Activated T-helper 2 cell treated with anti-CD3 and anti-CD28 coated beads, Interferon-gamma antibody, Interleukin-2, Interleukin-4, amounts not matched to agents 10 μg/mL and 5 μg/mL and 100 μg/mL, durations not matched to agents 14 hours and 24 hours and 36 hours (primary cell): Measurements from ENCODE around the gene MYOM3. TPM values are rescaled to one million over a fixed set of nuclear protein-coding genes. Genes with fewer than 3 reads are reported as not detected.
A peak's percentile ranks its signal among the peaks of the same experiment; 100 is the strongest.

Source experiments
- DNase-seq: peaks from one replicate; pipeline ENCODE4 v3.0.0; 2021; ENCODE audit warnings: low spot score
- H3K27ac Mint-ChIP-seq: one replicate; pipeline ENCODE4 v1.8.0; 2021; ENCODE audit warnings: mixed read lengths
- H3K27me3 Mint-ChIP-seq: one replicate; pipeline ENCODE4 v1.8.0; 2021; ENCODE audit warnings: low read depth, mixed read lengths
- H3K36me3 Mint-ChIP-seq: one replicate; pipeline ENCODE4 v1.8.0; 2021; ENCODE audit warnings: low read depth, mixed read lengths
- H3K4me1 Mint-ChIP-seq: one replicate; pipeline ENCODE4 v1.8.0; 2021; ENCODE audit warnings: low read depth, mixed read lengths
- H3K4me3 Mint-ChIP-seq: one replicate; pipeline ENCODE4 v1.8.0; 2021; ENCODE audit warnings: low read depth, mild to moderate bottlenecking, moderate library complexity, mixed read lengths
- H3K9me3 Mint-ChIP-seq: one replicate; pipeline ENCODE4 v1.8.0; 2021; ENCODE audit warnings: mixed read lengths
- intact Hi-C: fragments of 100-400 bp; cut with micrococcal nuclease; formaldehyde crosslinking; loops from one replicate; pipeline ENCODE4 v1.15.1; 2023
- total RNA-seq: library from RNA; stranded (reverse); gene quantifications from 2 replicates; pipeline ENCODE4 v1.2.3, GENCODE V29; 2022

MYOM3 gene
- total RNA-seq, 1 donor from 2014 or later, result not detected

DNA sequence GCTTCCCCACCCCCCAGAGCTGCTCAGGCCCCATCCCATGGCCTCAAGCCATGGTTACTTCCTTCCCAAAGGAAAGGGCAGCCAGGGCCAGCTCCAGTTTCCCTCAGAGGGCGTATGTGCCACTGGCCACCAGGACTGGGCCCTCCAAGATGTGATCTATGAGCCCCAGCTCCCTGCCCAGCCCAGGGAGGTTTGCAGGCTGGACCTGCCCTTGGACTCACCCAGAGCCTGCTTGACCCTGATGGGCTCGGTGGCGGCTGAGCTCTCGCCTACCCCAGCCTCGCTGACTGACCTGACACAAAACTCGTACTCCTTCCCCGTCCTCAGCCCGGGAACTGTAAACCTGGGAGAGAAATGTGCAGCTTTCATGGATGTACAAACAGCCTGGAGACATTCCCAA, 29.6 kb downstream of the MYOM3 start:
- H3K36me3 Mint-ChIP-seq, result no peaks in the 10 kb centered on the region
- intact Hi-C loops, result no loop called here
- DNase-seq, result no peak
- peaks cover 4% of the 10 kb centered on the region for H3K27me3 Mint-ChIP-seq
- no peaks in the 10 kb centered on the region for H3K4me1 Mint-ChIP-seq
- no peak overlapping the region for H3K27ac Mint-ChIP-seq
- H3K4me3 Mint-ChIP-seq, result no peak overlapping the region
- no peaks in the 10 kb centered on the region for H3K9me3 Mint-ChIP-seq

DNA sequence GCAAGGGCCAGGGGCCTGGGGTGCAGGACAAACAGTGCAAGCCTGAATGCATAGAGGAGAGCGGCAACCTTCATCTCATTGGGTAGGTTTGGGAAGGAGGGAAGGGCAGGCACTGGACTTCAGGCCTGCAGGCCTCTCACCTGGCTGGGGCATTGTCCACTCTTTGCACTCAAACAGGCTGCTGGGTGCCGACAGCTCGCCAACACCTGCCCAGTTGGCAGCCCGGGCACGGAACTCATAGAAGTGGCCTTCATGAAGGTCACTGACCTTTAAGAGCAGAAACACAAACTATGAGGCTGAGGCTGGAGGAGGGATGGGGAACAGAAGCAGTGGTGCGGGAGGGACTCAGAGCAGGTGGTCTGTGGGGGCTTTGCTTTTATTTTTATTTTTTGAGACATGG, 30.7 kb downstream of the MYOM3 start:
- DNase-seq, result no peak
- Mint-ChIP-seq H3K36me3 (no peaks in the 10 kb centered on the region), H3K4me1 (no peaks in the 10 kb centered on the region), H3K9me3 (no peaks in the 10 kb centered on the region), H3K27ac (no peak overlapping the region), H3K4me3 (no peak overlapping the region), H3K27me3 (peaks cover 4% of the 10 kb centered on the region)
- intact Hi-C loops, result no loop called here

DNA sequence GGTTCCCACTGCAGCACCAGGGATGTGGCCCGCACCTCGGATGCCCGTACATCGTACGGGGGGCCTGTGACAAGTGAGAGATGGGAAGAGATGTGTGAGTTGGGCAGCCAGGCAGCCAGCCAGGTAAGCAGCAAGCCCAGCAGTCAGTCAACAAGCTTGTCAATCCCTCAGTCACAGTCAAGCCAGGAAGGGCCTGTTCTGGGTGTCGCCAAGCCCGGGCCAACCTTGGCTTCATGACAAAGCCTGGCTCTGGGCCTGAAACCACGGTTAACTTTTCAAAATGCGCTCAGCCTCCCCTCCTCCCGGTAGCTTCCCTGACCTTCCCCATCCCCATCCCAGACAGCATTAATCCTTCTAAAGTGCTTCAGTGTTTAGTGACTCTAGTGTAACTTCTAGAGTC, 31.8 kb downstream of the MYOM3 start:
- DNase-seq, result no peak
- Mint-ChIP-seq H3K9me3 (no peaks in the 10 kb centered on the region), H3K27ac (no peak overlapping the region), H3K36me3 (no peaks in the 10 kb centered on the region), H3K27me3 (peaks cover 3% of the 10 kb centered on the region), H3K4me3 (no peak overlapping the region), H3K4me1 (no peaks in the 10 kb centered on the region)
- intact Hi-C loops, result no loop called here

DNA sequence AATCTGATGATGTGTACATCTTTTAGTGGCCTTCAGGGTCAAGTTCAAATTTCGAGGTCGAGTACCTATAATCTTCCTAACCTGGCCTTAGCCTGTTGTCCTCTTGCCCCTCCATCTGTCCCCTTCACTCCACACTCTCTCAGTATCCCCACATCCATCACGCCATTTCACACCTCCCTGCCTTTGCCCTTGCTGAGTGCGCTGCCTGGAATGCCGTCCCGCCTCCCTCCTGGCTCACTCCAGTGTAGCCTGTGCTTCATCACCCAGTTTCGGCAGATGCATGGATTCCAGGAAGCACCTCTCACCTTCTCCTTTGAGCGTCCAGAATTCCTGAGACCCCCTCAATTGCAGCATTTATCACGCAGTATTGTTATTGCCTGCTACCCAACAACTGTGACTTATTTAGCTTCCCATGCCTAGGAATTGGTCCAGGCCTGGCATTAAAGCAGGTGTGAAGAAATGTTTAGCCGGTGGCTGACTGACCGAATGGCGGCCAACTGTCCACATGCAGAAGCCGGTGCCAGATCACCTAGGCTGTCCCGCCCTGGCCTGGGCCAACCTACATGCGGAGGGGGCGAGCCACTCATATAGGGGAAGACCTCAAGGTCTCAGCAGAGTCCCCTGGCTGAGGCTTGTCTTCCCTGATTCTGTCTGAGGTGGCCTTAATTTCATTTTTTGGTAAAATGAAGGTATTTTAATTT, 34.5 kb downstream of the MYOM3 start:
- H3K36me3 Mint-ChIP-seq, result no peaks in the 10 kb centered on the region
- DNase-seq, result no peak
- H3K27ac Mint-ChIP-seq, result no peak overlapping the region
- intact Hi-C loops, result no loop called here
- no peaks in the 10 kb centered on the region for H3K4me1 Mint-ChIP-seq
- no peak overlapping the region for H3K4me3 Mint-ChIP-seq
- H3K9me3 Mint-ChIP-seq, result no peaks in the 10 kb centered on the region
- peaks cover 2% of the 10 kb centered on the region for H3K27me3 Mint-ChIP-seq

DNA sequence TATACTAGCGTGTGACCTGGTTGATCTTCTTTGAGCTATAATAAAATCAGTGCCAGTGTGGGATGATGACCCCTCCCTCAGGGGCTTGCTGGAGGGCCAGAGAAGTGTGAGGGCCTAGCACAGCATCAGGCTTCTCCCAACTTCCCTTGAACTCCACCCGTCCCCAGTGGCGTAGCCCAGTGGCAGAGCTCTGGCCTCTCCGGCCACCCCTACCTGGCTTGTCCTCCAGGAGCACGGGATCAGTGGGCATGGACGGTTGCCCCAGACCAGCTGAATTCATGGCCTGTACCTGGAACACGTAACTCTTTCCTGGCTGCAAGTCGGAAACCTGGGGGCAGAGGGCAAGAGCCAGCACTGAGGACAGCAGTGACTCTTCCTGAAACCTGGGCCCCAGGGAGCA, 36.0 kb downstream of the MYOM3 start:
- DNase-seq, result no peak
- no peaks in the 10 kb centered on the region for H3K9me3 Mint-ChIP-seq
- no peak overlapping the region for H3K27ac Mint-ChIP-seq
- intact Hi-C loops, result no loop called here
- H3K27me3 Mint-ChIP-seq, result peaks cover 5% of the 10 kb centered on the region
- H3K4me3 Mint-ChIP-seq, result no peak overlapping the region
- H3K4me1 Mint-ChIP-seq, result no peaks in the 10 kb centered on the region
- H3K36me3 Mint-ChIP-seq, result no peaks in the 10 kb centered on the region

DNA sequence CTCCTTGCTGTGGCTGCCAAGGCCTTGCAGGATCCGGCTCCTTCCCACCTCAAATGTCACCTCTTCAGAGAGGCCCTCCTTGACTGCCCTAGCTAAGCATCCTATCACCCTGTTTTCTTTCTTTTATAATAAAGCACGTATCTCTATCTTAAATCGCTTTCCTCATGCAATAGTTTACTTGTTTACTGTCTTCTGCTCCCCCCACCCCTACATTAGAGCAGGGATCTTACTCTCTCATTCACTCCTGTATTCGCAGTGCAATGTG, 36.4 kb downstream of the MYOM3 start:
- peaks cover 5% of the 10 kb centered on the region for H3K27me3 Mint-ChIP-seq
- H3K4me3 Mint-ChIP-seq, result no peak overlapping the region
- no peak for DNase-seq
- intact Hi-C loops, result no loop called here
- no peak overlapping the region for H3K27ac Mint-ChIP-seq
- H3K9me3 Mint-ChIP-seq, result no peaks in the 10 kb centered on the region
- no peaks in the 10 kb centered on the region for H3K4me1 Mint-ChIP-seq
- no peaks in the 10 kb centered on the region for H3K36me3 Mint-ChIP-seq

DNA sequence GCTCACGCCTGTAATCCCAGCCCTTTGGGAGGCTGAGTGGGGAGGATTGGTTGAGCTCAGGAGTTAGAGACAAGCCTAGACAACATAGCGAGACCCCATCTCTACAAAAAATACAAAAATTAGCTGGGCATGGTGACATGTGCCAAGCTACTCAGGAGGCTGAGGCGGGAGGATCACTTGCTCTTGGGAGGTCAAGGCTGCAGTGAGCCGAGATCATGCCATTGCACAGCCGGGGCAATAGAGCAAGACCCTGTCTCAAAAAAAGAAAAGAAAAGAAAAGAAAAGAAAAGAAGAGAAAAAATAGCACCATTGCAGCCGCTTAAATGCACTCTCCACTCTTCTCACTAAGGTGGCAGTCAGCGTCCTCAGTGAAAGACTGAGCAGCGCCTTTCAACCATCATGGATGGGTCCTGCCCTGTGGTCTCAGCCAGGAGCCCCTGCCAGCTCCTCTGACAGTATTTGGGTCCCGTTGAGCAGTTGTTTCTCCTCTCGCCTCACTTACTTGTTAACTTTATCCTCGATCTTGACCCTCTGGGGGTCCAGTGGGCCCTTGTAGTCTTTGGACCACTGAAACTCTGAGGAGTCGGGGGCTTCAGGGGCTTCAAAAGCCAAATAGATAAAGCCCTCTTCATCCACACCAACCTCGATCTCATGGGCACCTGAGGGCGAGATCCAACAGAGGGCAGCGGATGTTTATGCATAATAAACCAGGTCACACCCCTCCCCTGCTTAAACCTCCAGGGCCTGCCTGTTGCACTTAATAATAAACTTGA, 36.9 kb downstream of the MYOM3 start:
- intact Hi-C loops, result loop anchor here (5.0 kb wide), 1 partner anchor 317 kb away; no protein-coding TSS in a partner anchor

DNA sequence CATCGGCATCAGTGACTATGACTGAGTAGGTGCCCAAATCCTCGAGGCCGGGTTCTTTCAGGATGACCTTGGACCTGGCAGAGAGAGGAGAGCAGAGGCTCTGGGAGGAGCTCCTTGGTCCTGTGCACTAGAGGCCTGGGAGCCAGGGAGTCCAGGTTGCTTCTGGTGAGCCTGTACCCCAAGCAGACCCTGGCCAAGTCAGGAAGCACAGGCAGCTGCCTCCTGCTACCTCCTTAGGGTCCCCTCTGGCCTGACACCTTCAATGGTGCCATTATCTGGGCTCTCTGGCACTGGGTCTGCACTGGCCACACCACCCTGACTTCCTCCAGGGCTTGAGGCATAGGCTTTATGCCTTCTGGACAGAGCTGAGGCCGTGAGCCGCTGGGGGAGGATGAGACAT, 37.7 kb downstream of the MYOM3 start:
- Mint-ChIP-seq H3K27me3 (peaks cover 5% of the 10 kb centered on the region), H3K4me1 (no peaks in the 10 kb centered on the region), H3K27ac (no peak overlapping the region), H3K9me3 (no peaks in the 10 kb centered on the region), H3K4me3 (no peak overlapping the region), H3K36me3 (no peaks in the 10 kb centered on the region)
- DNase-seq, result no peak
- intact Hi-C loops, result loop anchor here (5.0 kb wide), 1 partner anchor 318 kb away; no protein-coding TSS in a partner anchor

More for the DNA sequence above, 36.9 kb downstream of the MYOM3 start:
- no peaks in the 10 kb centered on the region for H3K4me1 Mint-ChIP-seq
- H3K4me3 Mint-ChIP-seq, result no peak overlapping the region
- H3K36me3 Mint-ChIP-seq, result no peaks in the 10 kb centered on the region
- H3K27ac Mint-ChIP-seq, result no peak overlapping the region
- H3K9me3 Mint-ChIP-seq, result no peaks in the 10 kb centered on the region
- H3K27me3 Mint-ChIP-seq, result peaks cover 5% of the 10 kb centered on the region
- DNase-seq, result no peak

DNA sequence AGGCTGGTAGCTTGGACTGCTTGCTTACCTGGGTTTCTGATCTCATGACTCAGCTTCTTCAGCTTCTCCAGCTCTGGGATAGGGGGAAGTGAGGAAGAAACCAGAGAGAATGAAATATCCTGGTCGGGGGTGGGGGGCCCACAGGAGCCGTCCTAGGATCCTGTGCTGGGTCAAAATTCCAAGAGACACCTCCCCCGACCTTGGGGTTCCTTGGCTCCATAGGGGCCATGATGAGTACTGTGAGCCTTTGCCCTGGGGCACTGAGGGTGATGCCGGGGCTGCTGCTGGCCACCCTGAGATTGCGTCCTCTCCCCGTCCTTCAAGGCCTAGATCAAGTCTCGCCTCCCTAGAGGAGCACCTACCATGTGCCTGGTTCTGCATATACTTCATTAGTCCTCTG, 40.0 kb downstream of the MYOM3 start:
- no peak overlapping the region for H3K4me3 Mint-ChIP-seq
- DNase-seq, result no peak
- H3K27me3 Mint-ChIP-seq, result peaks cover 3% of the 10 kb centered on the region
- no peaks in the 10 kb centered on the region for H3K9me3 Mint-ChIP-seq
- intact Hi-C loops, result loop anchor here (2.0 to 5.0 kb wide), 2 partner anchors 41 to 320 kb away; partner anchors contain the start of gene MYOM3
- no peak overlapping the region for H3K27ac Mint-ChIP-seq
- no peaks in the 10 kb centered on the region for H3K4me1 Mint-ChIP-seq
- no peaks in the 10 kb centered on the region for H3K36me3 Mint-ChIP-seq

DNA sequence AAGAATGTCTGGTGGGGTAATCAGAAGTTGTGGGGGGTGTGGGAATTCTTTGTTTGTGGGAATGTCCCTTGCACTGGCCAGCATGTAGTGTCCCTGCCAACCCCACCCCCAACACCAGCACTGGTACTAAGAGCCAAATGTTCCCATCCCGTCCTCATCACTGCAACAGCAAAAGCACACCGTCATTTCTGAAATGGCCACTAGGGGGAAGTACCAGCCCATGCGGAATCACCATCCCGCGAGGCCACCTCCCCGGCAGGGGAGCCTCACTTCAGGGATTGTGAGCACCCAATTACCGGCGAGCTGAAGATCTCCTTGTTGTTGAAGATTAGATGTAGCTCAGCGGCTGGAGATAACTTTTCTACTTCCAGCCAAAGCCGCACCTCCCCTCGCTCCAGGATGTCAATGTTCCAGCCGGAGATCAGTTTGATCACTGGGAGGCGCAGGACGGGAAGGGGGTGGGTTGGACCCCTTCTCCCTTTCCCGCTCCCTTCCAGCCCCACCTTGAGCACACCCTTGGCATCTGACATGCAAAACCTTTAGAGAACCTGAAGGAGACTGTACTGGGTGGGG, 41.0 kb downstream of the MYOM3 start:
- Mint-ChIP-seq H3K4me3 (no peak overlapping the region), H3K4me1 (no peaks in the 10 kb centered on the region), H3K36me3 (no peaks in the 10 kb centered on the region), H3K9me3 (no peaks in the 10 kb centered on the region), H3K27me3 (peaks cover 5% of the 10 kb centered on the region), H3K27ac (no peak overlapping the region)
- intact Hi-C loops, result loop anchor here (2.0 to 5.0 kb wide), 2 partner anchors 42 to 321 kb away; partner anchors contain the start of gene MYOM3
- DNase-seq, result peak; percentile 54

DNA sequence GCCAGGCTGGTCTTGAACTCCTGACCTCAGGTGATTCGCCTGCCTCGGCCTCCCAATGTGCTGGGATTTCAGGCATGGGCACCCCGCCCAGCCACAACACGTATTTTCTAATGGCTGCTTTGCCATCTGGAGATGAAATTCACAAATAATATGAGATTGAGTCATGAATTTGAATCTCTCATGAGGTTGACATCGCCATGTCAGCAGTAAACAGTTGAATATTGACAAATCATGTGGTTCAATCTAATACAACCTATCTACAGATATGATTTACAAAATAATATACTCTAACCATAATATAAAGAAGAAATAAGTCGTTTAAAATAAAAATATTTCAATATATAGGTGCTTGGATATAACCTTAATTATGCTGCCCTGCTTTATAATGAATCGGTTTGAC, 42.1 kb downstream of the MYOM3 start:
- DNase-seq, result no peak
- H3K4me3 Mint-ChIP-seq, result no peak overlapping the region
- peaks cover 8% of the 10 kb centered on the region for H3K27me3 Mint-ChIP-seq
- intact Hi-C loops, result loop anchor here (2.0 to 5.0 kb wide), 2 partner anchors 43 to 322 kb away; partner anchors contain the start of gene MYOM3
- H3K4me1 Mint-ChIP-seq, result no peaks in the 10 kb centered on the region
- H3K36me3 Mint-ChIP-seq, result no peaks in the 10 kb centered on the region
- H3K27ac Mint-ChIP-seq, result no peak overlapping the region
- no peaks in the 10 kb centered on the region for H3K9me3 Mint-ChIP-seq

DNA sequence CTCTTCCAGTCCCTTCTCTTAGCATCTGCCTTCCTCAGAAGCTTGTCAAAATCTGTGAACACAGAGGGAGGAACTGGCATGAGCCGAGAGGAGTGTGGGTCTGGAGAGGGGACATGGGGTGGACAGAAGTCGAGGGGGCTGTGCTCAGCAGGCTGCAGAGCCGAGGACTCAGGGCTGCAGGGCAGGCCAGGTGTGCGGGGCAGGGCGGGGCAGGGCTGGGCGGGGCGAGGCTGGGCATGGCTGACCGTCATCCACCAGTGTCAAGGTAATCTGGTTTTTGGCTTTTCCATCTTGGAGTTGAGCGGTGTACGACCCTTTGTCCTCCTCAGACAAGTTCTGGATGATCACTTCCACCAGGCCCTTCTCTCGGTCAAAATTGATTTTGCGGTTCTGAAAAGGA, 44.0 kb downstream of the MYOM3 start:
- Mint-ChIP-seq H3K9me3 (no peaks in the 10 kb centered on the region), H3K27ac (no peak overlapping the region), H3K27me3 (peaks cover 8% of the 10 kb centered on the region), H3K36me3 (no peaks in the 10 kb centered on the region), H3K4me1 (no peaks in the 10 kb centered on the region), H3K4me3 (no peak overlapping the region)
- DNase-seq, result no peak
- intact Hi-C loops, result no loop called here

DNA sequence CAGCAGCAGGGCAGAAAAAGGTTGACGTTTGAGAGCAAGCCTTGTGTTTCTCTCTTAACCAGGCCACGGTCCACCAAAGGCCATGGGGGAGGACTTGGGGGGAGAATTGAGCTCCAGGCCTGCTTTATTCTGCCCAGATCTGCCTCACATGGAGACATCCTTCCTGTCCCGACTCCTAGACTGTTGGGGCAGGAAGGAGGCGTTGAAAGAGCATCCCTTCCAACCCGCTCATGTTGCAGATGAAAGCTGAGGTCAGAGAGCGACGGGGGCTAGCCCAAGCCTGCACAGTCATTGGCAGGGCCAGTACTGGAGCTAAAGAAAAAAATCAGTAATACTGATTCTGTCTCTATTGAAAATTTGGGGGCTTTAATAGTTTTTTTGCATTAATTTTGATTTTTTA, 46.6 kb downstream of the MYOM3 start:
- Mint-ChIP-seq H3K27ac (no peak overlapping the region), H3K4me1 (no peaks in the 10 kb centered on the region), H3K4me3 (no peak overlapping the region), H3K36me3 (no peaks in the 10 kb centered on the region), H3K9me3 (peaks cover 4% of the 10 kb centered on the region), H3K27me3 (peaks cover 6% of the 10 kb centered on the region)
- no peak for DNase-seq
- intact Hi-C loops, result no loop called here
